ENCODE measurements around the gene ZNRF3.
"Not testable (repeated sequence)": the region's sequence is repeated elsewhere in the genome, so short reads cannot be mapped to it uniquely, and the experiment has no call there.

The ZNRF3 gene

DNA sequence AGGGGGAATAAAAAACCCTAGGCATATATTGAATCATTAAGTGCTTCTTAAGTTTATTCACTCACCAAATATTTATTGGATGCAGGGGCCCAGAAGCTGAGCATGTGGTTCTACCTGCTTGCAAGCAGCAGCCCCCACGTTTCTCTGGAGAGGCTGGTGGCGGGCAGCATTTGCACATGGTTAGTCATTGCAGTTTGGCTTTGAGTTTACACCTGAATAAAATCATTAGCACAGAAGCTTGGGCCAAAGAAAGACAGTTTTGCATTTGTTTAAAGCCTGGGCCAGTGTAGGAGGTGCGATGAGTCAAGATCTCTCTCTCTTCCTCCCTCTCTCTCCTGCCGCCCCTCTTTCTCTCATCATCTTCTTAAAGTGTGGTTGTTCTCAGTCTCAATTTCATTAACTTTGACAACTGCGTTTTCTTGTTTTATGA lies 105.7 kb downstream of the ZNRF3 start:
- no peak for DNase-seq

DNA sequence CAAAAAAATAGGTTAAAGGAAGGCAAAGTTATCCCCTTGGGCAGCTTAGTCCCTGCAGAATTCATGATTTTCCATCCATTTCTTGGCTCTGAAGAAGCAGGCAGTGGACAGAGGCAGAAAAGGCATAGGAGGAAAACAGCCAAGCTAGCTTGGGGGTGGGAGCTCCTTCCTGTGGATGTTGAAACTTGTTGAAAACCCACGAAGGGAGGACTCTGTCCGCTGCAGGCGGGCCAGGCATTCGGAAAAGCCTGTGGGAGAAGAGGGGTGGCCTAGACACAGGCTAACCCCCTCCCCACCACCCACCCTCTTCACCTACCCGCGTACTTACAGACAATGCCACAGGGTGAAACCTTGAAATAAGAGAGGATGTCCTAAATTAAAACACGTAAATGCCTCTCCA lies 106.1 kb downstream of the ZNRF3 start:
- DNase-seq, result no peak

GRCh38 chr22:28989912-28990311 lies 106.5 kb downstream of the ZNRF3 start:
- DNase-seq, result no peak

- no peak for DNase-seq
These were observed 109.4 kb downstream of the ZNRF3 start for GRCh38 chr22:28992565-28993356.

DNA sequence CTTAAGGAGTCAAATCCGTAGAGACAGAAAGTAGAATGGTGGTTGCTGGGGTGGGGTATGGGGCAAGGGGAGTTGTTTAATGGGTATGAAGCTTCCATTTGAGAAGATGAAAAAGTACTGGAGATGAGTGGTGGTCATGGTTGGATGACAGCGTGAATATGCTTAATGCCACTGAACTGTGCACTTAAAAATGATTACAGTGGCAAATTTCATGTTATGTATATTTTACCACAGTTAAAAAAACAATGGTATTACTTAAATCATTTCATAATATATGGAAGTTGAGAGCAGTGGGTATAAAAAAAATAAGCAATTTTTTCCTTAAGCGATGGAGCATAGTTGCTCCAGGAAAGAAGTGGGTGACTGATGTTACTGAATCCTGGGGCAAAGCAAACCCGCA lies 111.2 kb downstream of the ZNRF3 start:
- DNase-seq, result no peak

- no peak for DNase-seq
These were observed 112.2 kb downstream of the ZNRF3 start for GRCh38 chr22:28995551-28995950.

DNA sequence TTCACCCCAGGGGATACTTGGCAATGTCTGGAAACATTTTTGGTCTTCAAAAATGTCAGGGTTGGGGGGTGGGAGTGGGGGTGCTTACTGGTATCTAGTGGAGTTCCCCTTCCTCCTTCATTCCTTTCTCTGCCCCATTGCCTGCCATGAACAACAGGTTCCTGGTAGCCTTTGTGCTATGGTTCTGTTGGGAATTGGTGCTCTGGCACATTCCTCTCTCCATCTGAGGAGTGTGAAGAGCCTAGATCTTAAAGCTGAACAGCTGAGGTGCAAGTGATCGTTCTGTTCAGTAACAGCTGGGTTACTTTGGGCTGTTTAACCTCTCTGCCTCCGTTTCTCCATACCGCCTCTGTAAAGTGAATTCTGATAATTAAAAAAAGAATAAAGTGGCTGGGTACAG lies 114.0 kb downstream of the ZNRF3 start:
- no peak for DNase-seq

DNA sequence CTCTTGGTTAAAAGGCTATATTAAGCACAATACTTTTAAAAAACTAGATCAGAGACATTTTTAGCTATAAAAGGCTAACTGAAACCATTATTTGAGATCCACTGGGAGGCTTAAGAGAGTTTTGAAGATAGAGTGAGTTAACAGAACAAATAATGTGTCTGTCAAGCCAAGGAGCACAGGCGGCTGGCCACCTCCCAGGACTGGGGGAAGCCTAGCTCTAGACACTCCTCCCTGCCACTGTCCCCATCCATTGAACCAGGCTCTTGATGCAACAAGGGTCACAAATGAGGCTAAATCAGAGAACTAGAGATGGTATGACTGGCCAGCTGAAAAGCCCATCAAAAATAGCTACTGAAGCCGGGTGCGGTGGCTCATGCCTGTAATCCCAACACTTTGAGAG lies 115.3 kb downstream of the ZNRF3 start:
- no peak for DNase-seq

DNA sequence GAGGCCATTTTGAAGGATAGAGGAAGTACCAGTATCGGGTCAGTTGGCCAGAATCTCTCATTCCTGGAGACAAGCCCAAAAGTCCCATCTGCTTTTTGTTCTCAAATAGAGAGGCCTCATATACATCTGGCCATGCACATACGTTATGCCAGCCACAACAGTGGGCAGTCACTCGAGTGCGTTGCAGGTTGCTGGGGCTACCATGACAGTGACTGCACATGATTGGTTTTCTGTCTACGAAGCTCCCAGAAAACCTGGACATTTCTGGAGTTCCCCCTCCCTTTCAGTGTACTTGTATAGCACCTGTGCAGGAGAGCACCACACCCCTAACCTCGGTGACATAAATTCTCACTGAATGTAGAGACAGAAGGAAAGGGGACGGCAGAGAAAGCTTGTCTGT lies 116.1 kb downstream of the ZNRF3 start:
- DNase-seq, result no peak

DNA sequence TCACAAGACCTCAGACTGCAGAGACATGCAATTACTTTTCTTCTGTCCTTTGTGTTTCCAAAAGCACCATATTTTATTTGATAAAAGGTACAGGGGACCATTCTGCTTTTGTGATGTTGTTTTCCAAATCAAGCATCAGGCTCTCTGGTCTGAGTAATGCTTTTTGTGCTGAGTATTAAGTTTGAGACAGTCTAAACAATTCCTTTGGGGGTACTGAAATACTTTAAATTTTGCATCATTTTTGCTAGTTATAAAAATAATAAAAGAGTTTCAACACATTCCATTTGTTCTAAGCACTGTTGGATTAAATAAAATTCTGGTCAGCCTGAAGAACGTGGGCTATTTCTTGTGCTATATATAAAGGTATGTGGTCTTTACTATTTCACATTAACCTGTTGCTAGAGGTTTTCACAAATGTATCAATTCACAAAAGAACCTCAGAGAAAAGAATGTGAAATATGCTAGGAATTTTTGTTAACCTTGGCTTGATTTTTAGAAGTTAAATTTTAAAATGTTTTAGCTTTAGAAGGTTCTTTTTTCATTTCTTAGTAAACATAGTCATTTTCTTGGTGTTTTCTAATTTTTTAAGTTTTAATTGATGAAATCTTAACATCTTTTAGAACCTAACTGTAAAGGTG lies 116.7 kb downstream of the ZNRF3 start:
- DNase-seq, result no peak

GRCh38 chr22:29000641-29001040 lies 117.3 kb downstream of the ZNRF3 start:
- DNase-seq, result no peak

- no peak for DNase-seq
These were observed 119.2 kb downstream of the ZNRF3 start for GRCh38 chr22:29002603-29003002.

DNA sequence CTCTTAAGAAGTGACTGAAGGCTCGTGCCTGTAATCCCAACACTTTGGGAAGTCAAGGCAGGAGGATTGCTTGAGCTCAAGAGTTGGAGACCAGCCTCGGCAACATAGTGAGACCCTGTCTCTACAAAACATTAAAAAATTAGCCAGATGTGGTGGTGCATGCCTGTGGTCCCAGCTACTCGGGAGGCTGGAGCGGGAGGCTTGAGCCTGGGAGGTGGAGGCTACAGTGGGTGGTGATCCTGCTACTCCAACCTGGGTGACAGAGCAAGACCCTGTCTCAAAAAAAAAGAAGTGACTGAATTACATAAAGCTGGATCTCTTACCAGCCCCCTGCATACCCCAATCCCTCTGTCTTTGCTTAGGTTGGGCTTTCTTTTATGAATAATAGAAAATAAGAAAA lies 120.2 kb downstream of the ZNRF3 start:
- no peak for DNase-seq

GRCh38 chr22:29003975-29004646 lies 120.7 kb downstream of the ZNRF3 start:
- no peak for DNase-seq

DNA sequence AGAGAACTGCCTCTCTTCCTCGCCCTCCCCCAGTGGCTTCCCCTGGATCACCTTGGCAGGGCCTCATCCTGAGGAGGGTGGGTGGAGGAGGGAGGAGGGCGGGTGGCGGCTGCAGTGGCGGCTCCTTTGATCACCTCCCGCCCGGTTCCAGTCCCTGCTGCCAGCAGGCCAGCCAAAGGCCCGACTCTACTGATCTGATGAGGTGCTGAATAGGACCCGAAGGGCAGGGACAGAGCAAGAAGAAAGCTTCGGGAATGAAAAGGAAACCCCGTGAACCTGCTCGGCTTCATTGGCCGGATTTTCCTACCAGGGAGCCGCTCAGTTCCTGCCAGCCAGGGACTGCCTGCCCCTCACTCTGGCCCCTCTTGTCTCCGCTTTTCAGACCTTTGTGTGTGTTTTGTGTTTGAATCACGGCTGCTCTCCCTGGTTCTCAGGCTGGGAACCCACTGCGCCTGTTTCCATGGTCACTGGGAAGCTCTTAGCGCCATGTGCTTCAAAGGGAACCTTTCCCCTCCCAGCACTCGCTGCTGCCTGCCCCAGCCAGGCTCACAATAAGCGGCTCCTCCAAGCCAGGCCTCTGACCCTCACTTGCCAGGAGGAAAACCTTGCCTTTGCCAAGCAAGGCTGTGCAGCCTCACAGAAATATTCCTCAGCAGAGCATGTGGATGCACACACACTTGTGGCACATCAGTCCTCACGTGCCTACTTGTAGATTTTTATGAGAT lies 121.4 kb downstream of the ZNRF3 start:
- DNase-seq, result no peak

- not testable (repeated sequence) for DNase-seq
These were observed 122.4 kb downstream of the ZNRF3 start for GRCh38 chr22:29005754-29006153.

DNA sequence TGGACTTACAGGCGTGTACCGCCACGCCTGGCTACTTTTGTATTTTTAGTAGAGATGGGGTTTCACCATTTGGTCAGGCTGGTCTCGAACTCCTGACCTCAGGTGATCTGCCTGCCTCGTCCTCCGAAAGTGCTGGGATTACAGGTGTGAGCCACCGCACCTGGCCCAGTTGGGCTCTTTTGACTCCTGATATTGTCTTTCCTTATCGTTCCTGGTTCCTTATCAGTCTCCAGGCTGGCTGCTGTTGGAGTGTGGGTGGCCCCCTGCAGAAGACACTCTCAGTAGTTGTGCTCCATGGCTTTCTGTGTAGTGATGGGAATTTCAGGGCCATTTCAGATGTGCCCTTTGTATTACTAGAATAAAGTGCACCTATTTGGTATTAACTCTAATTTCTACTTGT lies 123.0 kb downstream of the ZNRF3 start:
- no peak for DNase-seq

DNA sequence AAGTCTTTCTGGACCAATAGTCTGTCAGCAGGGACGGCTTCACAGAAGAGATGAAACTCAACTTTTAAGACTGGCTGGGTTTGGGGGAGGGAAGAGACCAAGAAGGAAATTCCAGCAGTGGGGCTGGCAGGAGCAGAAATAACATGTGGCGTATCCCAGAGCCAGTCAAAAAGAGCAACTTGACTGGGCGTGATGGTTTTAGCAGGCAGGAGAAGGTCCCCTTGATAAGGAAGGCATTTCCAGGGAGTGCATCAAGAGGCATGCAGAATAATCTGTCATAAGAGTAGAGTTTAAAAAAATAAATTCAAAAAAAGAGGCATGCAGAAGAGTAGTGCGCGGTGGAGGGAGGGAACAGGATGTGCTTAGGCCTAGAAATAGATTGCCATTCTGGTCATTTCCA lies 125.8 kb downstream of the ZNRF3 start:
- no peak for DNase-seq

DNA sequence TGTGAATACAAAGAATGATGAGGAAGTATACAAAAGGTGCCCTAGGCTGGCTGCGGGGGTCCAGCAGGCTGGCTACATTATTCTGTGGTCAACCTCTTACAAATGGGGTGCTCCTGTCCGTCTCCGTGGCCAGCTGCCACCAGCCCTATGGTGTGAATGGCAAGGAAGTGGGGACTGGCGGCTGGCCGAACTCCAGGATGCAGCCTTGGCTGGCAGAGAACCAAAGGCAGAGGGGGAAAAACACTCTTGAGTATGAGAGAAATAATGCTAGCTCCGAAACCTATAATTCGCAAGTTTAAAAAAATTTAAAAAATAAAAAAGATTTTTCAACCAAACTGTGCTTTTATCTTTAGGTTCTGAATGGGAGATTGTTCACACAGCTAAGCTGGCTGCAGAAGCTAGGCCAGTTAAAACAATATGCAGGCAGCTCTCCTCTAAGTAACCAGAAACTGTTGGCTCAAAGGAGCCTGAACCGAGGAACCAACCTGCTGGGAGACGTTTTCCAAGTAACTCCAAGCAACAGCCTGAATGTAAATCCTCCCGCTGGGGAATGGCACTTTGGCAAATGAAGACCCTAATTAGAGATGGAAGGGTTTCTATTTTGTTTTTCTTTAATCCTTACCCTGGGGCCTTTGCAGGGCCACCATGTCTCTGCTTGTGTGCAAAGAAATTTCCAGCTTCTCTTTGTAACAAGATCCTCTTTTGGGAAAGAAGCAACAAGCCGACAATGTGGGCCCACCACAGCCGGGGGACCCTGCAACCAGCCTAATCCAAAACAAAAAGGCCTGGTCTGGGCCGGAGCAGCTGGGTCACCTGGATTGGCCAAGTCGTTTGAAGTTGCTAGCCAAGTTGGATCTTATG lies 128.1 kb downstream of the ZNRF3 start:
- DNase-seq, result no peak

- DNase-seq, result no peak
These were observed 128.7 kb downstream of the ZNRF3 start for GRCh38 chr22:29012101-29012433.

- no peak for DNase-seq
These were observed 129.6 kb downstream of the ZNRF3 start for GRCh38 chr22:29012952-29013351.

- DNase-seq, result no peak
These were observed 130.9 kb downstream of the ZNRF3 start for GRCh38 chr22:29014293-29014692.

DNA sequence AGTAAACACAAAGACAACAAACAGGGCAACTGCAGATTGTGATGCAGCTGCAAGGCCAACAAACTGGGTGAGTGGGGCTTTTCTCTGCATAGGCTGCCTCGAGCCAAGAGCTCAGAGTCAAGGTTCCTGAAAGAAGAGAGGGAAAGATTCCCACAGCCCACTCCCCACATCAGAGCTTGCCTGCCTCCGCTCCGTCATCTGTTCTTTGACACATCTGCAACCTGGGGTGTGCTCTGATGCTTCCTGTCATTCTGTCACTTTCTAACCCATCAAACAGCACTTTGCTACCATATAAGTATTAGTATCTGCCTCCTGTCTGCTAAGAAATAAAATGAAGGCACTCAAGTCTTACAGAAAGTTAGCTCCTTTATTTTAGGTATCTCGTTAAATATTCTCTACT lies 131.4 kb downstream of the ZNRF3 start:
- DNase-seq, result no peak
